HepG2 (cell line): ENCODE results near the gene SUPT4H1. TPM values are rescaled to one million over a fixed set of nuclear protein-coding genes. Genes with fewer than 3 reads are reported as not detected.

ENCODE experiments used
- ATAC-seq: fragments of 200-7000 bp; cut with Tn5 transposase; 3 replicates; pipeline ENCODE4 v1.9.1; 2020; ENCODE audit warnings: mild to moderate bottlenecking, moderate library complexity
- BruUV-seq: library from RNA; stranded (reverse); fragments of 400-500 nt; replicated peaks from 2 replicates; lab custom pipeline; 2021; lab: Mats Ljungman, UMichigan
- CTCF ChIA-PET: fragments of 300-600 bp; formaldehyde crosslinking; extraction: SDS; loops from one replicate; lab custom pipeline; 2021; ENCODE audit warnings: low total read pairs, inconsistent platforms, low intra/inter-chr PET ratio; lab: Yijun Ruan, JAX
- POLR2A ChIA-PET: fragments of 350-600 bp; sonication (Branson Sonifier 250); formaldehyde crosslinking; loops from one replicate; lab custom pipeline; 2020; ENCODE audit warnings: antibody characterized with exemption, inconsistent platforms; lab: Yijun Ruan, JAX
- DNase-seq: peaks from one replicate; pipeline ENCODE4 v3.0.0-alpha.2; 2015; ENCODE audit warnings: low spot score
- FAIRE-seq: peaks from 3 replicates; lab custom pipeline; 2011; peaks lifted over from hg19 to GRCh38; lab: Jason Lieb, UNC
- H2AFZ ChIP-seq: one replicate; pipeline ENCODE4 v1.6.1; 2011; ENCODE audit warnings: low read length, inconsistent platforms
- H3K27ac ChIP-seq: fragments of 300-600 bp; 3 replicates; pipeline ENCODE4 v1.8.0; 2011; ENCODE audit warnings: mixed run types, mild to moderate bottlenecking, mixed read lengths, low read length, inconsistent platforms; ENCODE audit not compliant: insufficient read depth; ENCODE audit errors: extremely low read length
- H3K27me3 ChIP-seq, 2 experiments: fragments of 200-600 bp in 1 of 2; 2 replicates in 1 of 2; 3 replicates in 1 of 2; pipeline versions ENCODE4 v1.6.0 to v1.8.0; 2011; ENCODE audit warnings: low read length in 2 of 2, mild to moderate bottlenecking in 2 of 2, moderate library complexity in 2 of 2, inconsistent platforms in 1 of 2; ENCODE audit not compliant: insufficient read depth in 2 of 2, control insufficient read depth in 1 of 2
- H3K36me3 ChIP-seq, 2 experiments: fragments of 200-600 bp in 1 of 2; replicated peaks in 1 of 2; 2 replicates in 1 of 2; 3 replicates in 1 of 2; pipeline versions ENCODE4 v1.5.1 to v1.8.0; 2011; ENCODE audit warnings: low read length in 2 of 2, inconsistent platforms in 1 of 2; ENCODE audit not compliant: insufficient read depth in 2 of 2, control insufficient read depth in 1 of 2
- H3K4me1 ChIP-seq: 2 replicates; pipeline ENCODE4 v1.5.1; 2012; ENCODE audit warnings: low read length, inconsistent platforms; ENCODE audit not compliant: insufficient read depth
- H3K4me2 ChIP-seq: 2 replicates; pipeline ENCODE4 v1.6.0; 2011; ENCODE audit warnings: low read depth, low read length, inconsistent platforms
- H3K4me3 ChIP-seq, 3 experiments: fragments of 200-600 bp in 1 of 3; sonication (generic), shearing (Covaris generic) in 1 of 3; replicated peaks in 1 of 3; 2 replicates each; pipeline ENCODE4 v1.5.1; 2011 to 2016; ENCODE audit warnings: low read length in 3 of 3, inconsistent platforms in 2 of 3, low read depth in 2 of 3, mild to moderate bottlenecking in 2 of 3, control low read depth in 1 of 3, mixed read lengths in 1 of 3; ENCODE audit not compliant: insufficient read depth in 1 of 3
- H3K79me2 ChIP-seq: one replicate; pipeline ENCODE4 v1.6.1; 2011; ENCODE audit warnings: low read length, inconsistent platforms; ENCODE audit not compliant: insufficient read depth
- H3K9ac ChIP-seq: 2 replicates; pipeline ENCODE4 v1.6.0; 2011; ENCODE audit warnings: mild to moderate bottlenecking, low read depth, low read length, inconsistent platforms; ENCODE audit not compliant: insufficient read depth
- H3K9me3 ChIP-seq: 2 replicates; pipeline ENCODE4 v1.5.1; 2012; ENCODE audit warnings: mild to moderate bottlenecking, low read length
- H4K20me1 ChIP-seq: 2 replicates; pipeline ENCODE4 v1.6.0; 2011; ENCODE audit warnings: inconsistent platforms, mild to moderate bottlenecking, low read length, moderate library complexity; ENCODE audit not compliant: insufficient read depth
- ADNP ChIP-seq: sonication (generic); formaldehyde crosslinking; IDR thresholded peaks from 2 replicates; pipeline ENCODE4 v1.4.0; 2020; ENCODE audit warnings: missing genetic modification reagents
- CHD4 ChIP-seq: fragments of 200-600 bp; sonication (generic); IDR thresholded peaks from 2 replicates; pipeline ENCODE4 v1.7.0; 2017; ENCODE audit warnings: mild to moderate bottlenecking, low read length, borderline replicate concordance
- DNMT3B ChIP-seq: conservative IDR thresholded peaks from 2 replicates; pipeline ENCODE4 v1.6.1; 2016; ENCODE audit warnings: missing biosample characterization, control low read depth
- ELF3 ChIP-seq: IDR thresholded peaks from 2 replicates; pipeline ENCODE4 v1.6.1; 2016; ENCODE audit warnings: missing genetic modification reagents, missing compliant biosample characterization
- HCFC1 ChIP-seq: fragments of 150-350 bp; IDR thresholded peaks from 2 replicates; pipeline ENCODE4 v1.6.1; 2014; ENCODE audit warnings: low read depth, low read length
- KDM1A ChIP-seq: IDR thresholded peaks from 2 replicates; pipeline ENCODE4 v1.6.1; 2016; ENCODE audit warnings: missing compliant biosample characterization
- MED1 ChIP-seq: sonication (generic); formaldehyde crosslinking; IDR thresholded peaks from 2 replicates; pipeline ENCODE4 v1.4.0; 2020; ENCODE audit warnings: missing genetic modification reagents
- PAWR ChIP-seq: sonication (generic); formaldehyde crosslinking; IDR thresholded peaks from 2 replicates; pipeline ENCODE4 v1.4.0; 2020; ENCODE audit warnings: missing genetic modification reagents, mild to moderate bottlenecking, borderline replicate concordance
- PCBP1 ChIP-seq: fragments of 200-400 bp; formaldehyde crosslinking; IDR thresholded peaks from 2 replicates; pipeline ENCODE4 v1.6.1; 2017; ENCODE audit warnings: mild to moderate bottlenecking, low read depth, low read length, borderline replicate concordance
- RCOR2 ChIP-seq: IDR thresholded peaks from 2 replicates; pipeline ENCODE4 v1.6.1; 2016; ENCODE audit warnings: missing biosample characterization, missing genetic modification reagents
- SETDB1 ChIP-seq: sonication (generic); formaldehyde crosslinking; IDR thresholded peaks from 2 replicates; pipeline ENCODE4 v1.5.1; 2020; ENCODE audit warnings: missing genetic modification reagents, mild to moderate bottlenecking, borderline replicate concordance
- TBL1XR1 ChIP-seq: fragments of 150-350 bp; IDR thresholded peaks from 2 replicates; pipeline ENCODE4 v1.6.1; 2014; ENCODE audit warnings: borderline replicate concordance, low read length; ENCODE audit not compliant: partially characterized antibody
- TEAD2 ChIP-seq: sonication (generic); formaldehyde crosslinking; IDR thresholded peaks from 2 replicates; pipeline ENCODE4 v1.9.0; 2021; ENCODE audit warnings: missing genetic modification reagents
- ZBTB43 ChIP-seq: sonication (generic); formaldehyde crosslinking; conservative IDR thresholded peaks from 2 replicates; pipeline ENCODE4 v1.4.0; 2020; ENCODE audit warnings: missing genetic modification reagents
- ZFP41 ChIP-seq: sonication (generic); formaldehyde crosslinking; IDR thresholded peaks from 2 replicates; pipeline ENCODE4 v1.4.0; 2020; ENCODE audit warnings: mild to moderate bottlenecking, missing genetic modification reagents, borderline replicate concordance
- ZMYM3 ChIP-seq: sonication (generic); formaldehyde crosslinking; IDR thresholded peaks from 2 replicates; pipeline ENCODE4 v1.5.1; 2020; ENCODE audit warnings: mild to moderate bottlenecking, missing genetic modification reagents
- ZNF17 ChIP-seq: sonication (generic); formaldehyde crosslinking; IDR thresholded peaks from 2 replicates; pipeline ENCODE4 v1.5.0; 2020; ENCODE audit warnings: mild to moderate bottlenecking, missing genetic modification reagents
- ZNF280B ChIP-seq: sonication (generic); formaldehyde crosslinking; IDR thresholded peaks from 2 replicates; pipeline ENCODE4 v1.5.0; 2020; ENCODE audit warnings: missing genetic modification reagents, mild to moderate bottlenecking, borderline replicate concordance
- ZNF543 ChIP-seq: sonication (generic); formaldehyde crosslinking; IDR thresholded peaks from 2 replicates; pipeline ENCODE4 v1.4.0; 2020; ENCODE audit warnings: mild to moderate bottlenecking, missing genetic modification reagents
- ZNF775 ChIP-seq: sonication (generic); formaldehyde crosslinking; IDR thresholded peaks from 2 replicates; pipeline ENCODE4 v1.4.0; 2020; ENCODE audit warnings: missing genetic modification reagents, mild to moderate bottlenecking, moderate library complexity, borderline replicate concordance
- WGBS: methylation state at CpG from one replicate; pipeline ENCODE4 v1.1.6; 2017; ENCODE audit warnings: low lambda C conversion rate; 5-methylcytosine and 5-hydroxymethylcytosine counted together
- in situ Hi-C: cut with HindIII; loops from 2 replicates; pipeline ENCODE4 v1.10.0; 2017; ENCODE audit warnings: low pct_unique_long_range_greater_than_20kb; ENCODE audit not compliant: extremely low pct_ligation_motif_present
- intact Hi-C: fragments of 100-400 bp; cut with micrococcal nuclease; formaldehyde crosslinking; loops from one replicate; pipeline ENCODE4 v1.10.0; 2022; ENCODE audit not compliant: unreplicated experiment
- polyA plus RNA-seq, 8 experiments: library from polyadenylated mRNA; depleted of rRNA in 3 of 8; stranded (reverse) in 7 of 8; unstranded in 1 of 8; fragments of >200 nt; fragmentation: Illumina TruSeq in 4 of 8; extraction: Trizol in 4 of 8; gene quantifications; 2 replicates each; pipeline versions ENCODE4 v1.2.1 to v1.2.3, GENCODE V29; 2011 to 2016; ENCODE audit warnings: low read depth in 4 of 8, missing spikeins in 1 of 8, mixed read lengths in 1 of 8; ENCODE audit not compliant: insufficient read depth in 1 of 8
- total RNA-seq, 5 experiments: library from RNA; depleted of rRNA; stranded (reverse); fragments of >200 nt; fragmentation: Illumina TruSeq; extraction: Trizol; gene quantifications; 2 replicates each; pipeline ENCODE4 v1.2.3, GENCODE V29; 2016; ENCODE audit warnings: low read depth in 1 of 5
- TF ChIP-seq, protein P1 (sequence below): sonication (generic); formaldehyde crosslinking; IDR thresholded peaks from 2 replicates; pipeline ENCODE4 v1.5.0; 2020; ENCODE audit warnings: mild to moderate bottlenecking, missing genetic modification reagents, moderate library complexity

SUPT4H1 gene
- total and polyA plus RNA-seq, 2 of the 13 experiments (the other 11 are each of a cell fraction or from before 2014, with no cell fraction given), result 155 to 244 TPM

- in situ Hi-C loops (no loop called here), intact Hi-C loops (no loop called here)
- no TSS peak for BruUV-seq
- peak overlapping the region; percentile 3 to 60 (median 5); a peak in 3 of 6 replicates for H3K4me3 ChIP-seq
- 63% methylated on average over 3 of the region's 3 CpGs for WGBS
- H3K4me1 ChIP-seq, result peaks cover 62% of the 10 kb centered on the region
- H3K36me3 ChIP-seq, result no peaks in the 10 kb centered on the region
- H2AFZ ChIP-seq, result no peak overlapping the region
- no peaks in the 10 kb centered on the region for H4K20me1 ChIP-seq
- DNase-seq (no peak), ATAC-seq (peak; percentile 1), FAIRE-seq (no peak)
- no peaks in the 10 kb centered on the region for H3K27me3 ChIP-seq
- peak overlapping the region; percentile 57; the same call in 1 of the 2 replicates for H3K9ac ChIP-seq
- H3K79me2 ChIP-seq, result no peaks in the 10 kb centered on the region
- no peak overlapping the region for H3K27ac ChIP-seq
- H3K9me3 ChIP-seq, result no peaks in the 10 kb centered on the region
- POLR2A ChIA-PET, result interaction anchor here (0.9 to 4.0 kb wide), 9 partner anchors 9 to 79 kb away, joined by 3 to 42 read pairs (median 12); partner anchors contain the start of genes RNF43 and SUPT4H1
- CTCF ChIA-PET, result no interaction called here
- H3K4me2 ChIP-seq, result peak overlapping the region; percentile 77
- TF ChIP-seq ZMYM3 (CRISPR knock-in tag) (peak; percentile 92), SETDB1 (no peak), MED1 (CRISPR knock-in tag) (no peak), DNMT3B (no peak), HCFC1 (no peak), ZNF280B (CRISPR knock-in tag) (peak; percentile 6; the same call in 1 of the 2 replicates), ZFP41 (CRISPR knock-in tag) (no peak), TBL1XR1 (no peak), ADNP (0 out of 2 replicates have a peak, but pooled peaks have one; percentile 40), ELF3 (CRISPR knock-in tag) (no peak), ZNF543 (CRISPR knock-in tag) (no peak), ZNF17 (no peak), PCBP1 (no peak), ZNF775 (no peak), PAWR (CRISPR knock-in tag) (no peak), ZBTB43 (no peak), CHD4 (peak; percentile 98; the same call in 1 of the 2 replicates), RCOR2 (CRISPR knock-in tag) (peak; percentile 65), TEAD2 (CRISPR knock-in tag) (no peak), KDM1A (CRISPR knock-in tag) (0 out of 2 replicates have a peak, but pooled peaks have one; percentile 57)
- TF ChIP-seq, protein P1, sequence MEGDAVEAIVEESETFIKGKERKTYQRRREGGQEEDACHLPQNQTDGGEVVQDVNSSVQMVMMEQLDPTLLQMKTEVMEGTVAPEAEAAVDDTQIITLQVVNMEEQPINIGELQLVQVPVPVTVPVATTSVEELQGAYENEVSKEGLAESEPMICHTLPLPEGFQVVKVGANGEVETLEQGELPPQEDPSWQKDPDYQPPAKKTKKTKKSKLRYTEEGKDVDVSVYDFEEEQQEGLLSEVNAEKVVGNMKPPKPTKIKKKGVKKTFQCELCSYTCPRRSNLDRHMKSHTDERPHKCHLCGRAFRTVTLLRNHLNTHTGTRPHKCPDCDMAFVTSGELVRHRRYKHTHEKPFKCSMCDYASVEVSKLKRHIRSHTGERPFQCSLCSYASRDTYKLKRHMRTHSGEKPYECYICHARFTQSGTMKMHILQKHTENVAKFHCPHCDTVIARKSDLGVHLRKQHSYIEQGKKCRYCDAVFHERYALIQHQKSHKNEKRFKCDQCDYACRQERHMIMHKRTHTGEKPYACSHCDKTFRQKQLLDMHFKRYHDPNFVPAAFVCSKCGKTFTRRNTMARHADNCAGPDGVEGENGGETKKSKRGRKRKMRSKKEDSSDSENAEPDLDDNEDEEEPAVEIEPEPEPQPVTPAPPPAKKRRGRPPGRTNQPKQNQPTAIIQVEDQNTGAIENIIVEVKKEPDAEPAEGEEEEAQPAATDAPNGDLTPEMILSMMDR (CRISPR knock-in tag), result peak; percentile 29; the same call in 1 of the 2 replicates
Observed at GRCh38 chr17:58338454-58338840, 13.6 kb downstream of the SUPT4H1 start.
